Stimulated activated naive CD4-positive, alpha-beta T cell (primary cell): ENCODE data around the gene KLHL17.
"Not testable (repeated sequence)": the region's sequence is repeated elsewhere in the genome, so short reads cannot be mapped to it uniquely, and the experiment has no call there.

Experiments
- DNase-seq, 6 experiments: peaks; one replicate each; lab custom pipeline; 2025; lab: John Stamatoyannopoulos, UW

Gene KLHL17

GRCh38 chr1:1001057-1001783, 40.8 kb downstream of the KLHL17 start:
- peak in 2 of 6 experiments; percentile 49 to 54 for DNase-seq

GRCh38 chr1:1003618-1004419, 43.4 kb downstream of the KLHL17 start:
- DNase-seq, result no peak

- DNase-seq, result no peak
Observed at GRCh38 chr1:1004420-1004779, 44.0 kb downstream of the KLHL17 start.

- DNase-seq, result no peak
Observed at GRCh38 chr1:1004780-1005697, 44.7 kb downstream of the KLHL17 start.

GRCh38 chr1:1005774-1006304, 45.5 kb downstream of the KLHL17 start:
- DNase-seq, result no peak

- DNase-seq, result no peak
Observed at GRCh38 chr1:1006305-1007159, 46.1 kb downstream of the KLHL17 start.

GRCh38 chr1:1010131-1010530, 49.7 kb downstream of the KLHL17 start:
- DNase-seq, result not testable (repeated sequence)

- DNase-seq, result no peak
Observed at GRCh38 chr1:1011396-1011949, 51.1 kb downstream of the KLHL17 start.

GRCh38 chr1:1012736-1013104, 52.3 kb downstream of the KLHL17 start:
- DNase-seq, result not testable (repeated sequence)

GRCh38 chr1:1013105-1013921, 52.9 kb downstream of the KLHL17 start, which contains the start of gene ISG15:
Gene ISG15 (plus strand): TSS chr1:1013497. CDS start chr1:1013574, 77 bp downstream.
- DNase-seq, result peak; percentile 76 to 88 (median 81)

- DNase-seq, result peak in 1 of 6 experiments; percentile 29
Observed at GRCh38 chr1:1013922-1014648, 53.7 kb downstream of the KLHL17 start.

GRCh38 chr1:1014799-1015681, 54.7 kb downstream of the KLHL17 start:
- no peak for DNase-seq
